Suppressor macrophage (primary cell): ENCODE measurements around the gene NMUR2.

Experiments
- DNase-seq, 4 experiments: peaks; one replicate each; pipeline ENCODE4 v3.0.0-alpha.2; 2020 to 2022
- total RNA-seq, 17 experiments: gene quantifications; one replicate each; lab custom pipeline; 2026; ENCODE audit warnings: mixed read lengths in 6 of 17, inconsistent platforms in 3 of 17; lab: John Stamatoyannopoulos, UW

The NMUR2 gene, protein sequence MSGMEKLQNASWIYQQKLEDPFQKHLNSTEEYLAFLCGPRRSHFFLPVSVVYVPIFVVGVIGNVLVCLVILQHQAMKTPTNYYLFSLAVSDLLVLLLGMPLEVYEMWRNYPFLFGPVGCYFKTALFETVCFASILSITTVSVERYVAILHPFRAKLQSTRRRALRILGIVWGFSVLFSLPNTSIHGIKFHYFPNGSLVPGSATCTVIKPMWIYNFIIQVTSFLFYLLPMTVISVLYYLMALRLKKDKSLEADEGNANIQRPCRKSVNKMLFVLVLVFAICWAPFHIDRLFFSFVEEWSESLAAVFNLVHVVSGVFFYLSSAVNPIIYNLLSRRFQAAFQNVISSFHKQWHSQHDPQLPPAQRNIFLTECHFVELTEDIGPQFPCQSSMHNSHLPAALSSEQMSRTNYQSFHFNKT
- 0 to 1.2 (median 0) reads per million in 17 experiments for total RNA-seq

GRCh38 chr5:152405145-152405544 is at the start of gene NMUR2:
Gene NMUR2 (minus strand): TSS chr5:152405279. CDS start chr5:152405113, 166 bp downstream.
- no peak for DNase-seq

GRCh38 chr5:152443935-152444334 is 38.9 kb upstream of the NMUR2 start:
- DNase-seq = no peak

- DNase-seq = no peak
These were observed 34.7 kb upstream of the NMUR2 start for GRCh38 chr5:152439791-152440190.

DNA sequence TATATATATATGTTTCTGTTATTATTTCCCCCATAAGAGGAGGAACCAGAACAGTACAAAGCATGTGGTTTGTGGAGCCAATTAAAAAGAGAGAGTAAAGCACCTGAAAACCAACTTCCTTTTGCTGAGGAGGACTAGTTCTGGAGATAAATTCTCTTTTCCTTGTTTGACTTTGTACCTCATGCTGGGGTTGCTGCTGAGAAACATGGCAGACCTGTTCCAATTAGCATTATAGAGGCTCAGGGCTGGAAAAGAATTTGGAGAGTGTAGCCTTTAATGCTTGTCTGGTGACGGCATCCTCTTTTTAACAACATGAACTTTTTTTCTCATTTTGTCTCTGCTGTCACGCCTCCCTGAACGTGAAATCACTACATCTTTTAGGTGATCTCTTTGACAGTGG is 32.8 kb upstream of the NMUR2 start:
- DNase-seq = no peak

DNA sequence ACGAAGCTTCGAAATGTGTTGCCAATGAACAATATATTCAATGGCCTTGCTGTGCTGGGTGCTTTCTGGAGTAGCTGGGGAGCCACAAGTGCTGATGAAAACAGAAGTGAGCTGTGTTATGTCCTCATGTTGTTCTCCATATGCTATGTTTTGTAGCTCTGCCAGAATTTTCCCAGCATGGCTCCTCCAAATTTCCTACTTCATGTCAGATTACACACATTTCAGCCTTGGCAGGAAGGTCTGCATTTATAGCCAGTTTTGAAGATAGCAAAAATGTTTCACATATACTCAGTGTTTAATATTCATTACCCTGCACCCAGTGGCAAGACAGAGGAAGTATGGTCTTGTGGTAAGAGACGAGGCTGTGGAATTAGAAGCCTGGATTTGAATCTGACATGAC is 22.6 kb upstream of the NMUR2 start:
- no peak for DNase-seq

GRCh38 chr5:152425083-152425482 is 20.0 kb upstream of the NMUR2 start:
- no peak for DNase-seq

GRCh38 chr5:152424501-152424900 is 19.4 kb upstream of the NMUR2 start:
- DNase-seq = no peak

GRCh38 chr5:152422081-152422480 is 17.0 kb upstream of the NMUR2 start:
- no peak for DNase-seq

DNA sequence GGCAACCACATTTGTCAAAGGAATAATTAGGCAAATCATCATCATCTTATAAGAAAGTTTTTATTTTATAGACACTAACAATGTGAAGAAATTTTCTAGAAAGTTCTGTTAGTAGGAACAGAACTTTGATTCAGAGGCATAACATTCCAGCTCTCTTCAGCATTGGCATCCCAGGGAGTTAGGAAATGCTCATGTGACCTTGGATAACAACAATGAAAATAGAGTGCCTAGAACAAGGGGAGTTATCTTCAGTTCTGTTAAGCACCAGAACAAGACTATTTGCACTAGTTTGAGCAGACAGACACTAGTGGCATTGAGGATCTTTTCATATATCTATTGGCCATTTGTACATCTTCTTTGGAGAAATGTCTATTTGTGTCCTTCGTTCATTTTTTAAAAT is 7.0 kb upstream of the NMUR2 start:
- no peak for DNase-seq

- no peak for DNase-seq
These were observed 1.0 kb upstream of the NMUR2 start for GRCh38 chr5:152406082-152406481.

DNA sequence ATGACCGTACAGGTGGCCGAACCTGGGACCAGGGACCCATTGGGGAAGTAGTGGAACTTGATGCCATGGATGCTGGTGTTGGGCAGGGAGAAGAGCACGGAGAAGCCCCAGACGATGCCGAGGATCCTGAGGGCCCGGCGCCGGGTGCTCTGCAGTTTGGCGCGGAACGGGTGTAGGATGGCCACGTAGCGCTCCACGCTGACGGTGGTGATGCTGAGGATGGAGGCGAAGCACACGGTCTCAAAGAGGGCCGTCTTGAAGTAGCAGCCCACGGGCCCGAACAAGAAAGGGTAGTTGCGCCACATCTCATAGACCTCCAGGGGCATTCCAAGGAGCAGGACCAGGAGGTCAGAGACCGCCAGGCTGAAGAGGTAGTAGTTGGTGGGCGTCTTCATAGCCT is 585 bp downstream of the NMUR2 start:
- DNase-seq = no peak

GRCh38 chr5:152403046-152403445 is 2.0 kb downstream of the NMUR2 start:
- no peak for DNase-seq

- DNase-seq = no peak
These were observed 4.2 kb downstream of the NMUR2 start for GRCh38 chr5:152400846-152401245.

- DNase-seq = no peak
These were observed 7.5 kb downstream of the NMUR2 start for GRCh38 chr5:152397581-152397980.

- DNase-seq = no peak
These were observed 11.6 kb downstream of the NMUR2 start for GRCh38 chr5:152393441-152393840.

DNA sequence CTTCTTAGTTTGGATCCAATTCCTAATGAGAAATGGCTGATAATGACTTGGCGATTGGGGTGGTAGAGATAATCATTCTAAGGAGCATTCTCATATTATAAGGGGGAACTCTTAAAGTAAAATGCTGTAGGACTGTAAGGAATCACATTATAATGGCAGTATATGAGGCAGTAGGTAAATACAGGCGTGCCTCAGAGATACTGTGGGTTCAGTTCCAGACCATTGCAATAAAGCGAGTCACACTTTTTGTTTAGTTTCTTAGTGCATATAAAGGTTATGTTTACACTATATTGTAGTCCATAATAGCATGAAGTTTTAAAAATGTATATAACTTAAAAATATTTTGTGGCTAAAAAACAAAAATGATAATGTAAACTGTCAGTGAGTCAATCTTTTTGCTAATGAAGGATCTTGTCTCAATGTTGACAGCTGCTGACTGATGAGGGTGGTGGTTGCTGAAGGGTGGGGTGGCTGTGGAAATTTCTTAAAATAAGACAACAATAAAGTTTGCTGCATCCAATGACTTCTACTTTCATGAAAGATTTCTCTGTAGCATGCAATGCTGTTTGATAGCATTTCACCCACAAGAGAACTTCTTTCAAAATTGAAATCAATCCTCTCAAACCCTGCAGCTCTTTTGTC is 15.8 kb downstream of the NMUR2 start:
- DNase-seq = no peak

- no peak for DNase-seq
These were observed 16.5 kb downstream of the NMUR2 start for GRCh38 chr5:152388610-152389009.

DNA sequence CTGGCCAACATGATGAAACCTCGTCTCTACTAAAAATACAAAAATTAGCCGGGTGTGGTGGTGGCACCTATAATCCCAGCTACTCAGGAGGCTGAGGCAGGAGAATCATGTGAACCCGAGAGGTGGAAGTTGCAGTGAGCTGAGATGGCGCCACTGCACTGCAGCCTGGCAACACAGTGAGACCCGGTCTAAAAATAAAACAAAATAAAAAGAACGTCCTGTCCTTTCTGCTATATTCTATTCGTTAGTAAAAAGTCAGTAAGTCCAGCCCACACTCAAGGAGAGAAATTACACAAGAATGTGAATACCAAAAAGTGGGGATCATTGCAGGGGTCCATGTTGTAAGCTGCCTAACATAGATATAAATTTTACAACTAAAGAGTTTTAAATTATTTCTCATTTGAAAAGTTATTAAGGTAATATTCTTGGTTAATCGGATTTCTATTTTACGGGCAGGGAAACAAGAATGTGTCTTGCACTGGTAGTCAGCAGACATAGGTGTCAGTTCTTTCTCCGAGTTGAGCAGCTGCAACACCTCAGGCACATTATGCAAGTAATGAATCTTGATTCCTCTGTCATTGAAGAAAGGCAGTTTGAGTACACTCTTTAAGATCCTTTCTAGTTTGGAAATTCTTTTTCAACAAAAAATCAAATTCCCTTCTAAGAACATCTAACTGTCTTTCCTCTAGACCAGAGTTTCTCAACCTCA is 24.5 kb downstream of the NMUR2 start:
- DNase-seq = no peak

GRCh38 chr5:152379331-152379730 is 25.7 kb downstream of the NMUR2 start:
- DNase-seq = no peak

- no peak for DNase-seq
These were observed 26.3 kb downstream of the NMUR2 start for GRCh38 chr5:152378730-152379129.

DNA sequence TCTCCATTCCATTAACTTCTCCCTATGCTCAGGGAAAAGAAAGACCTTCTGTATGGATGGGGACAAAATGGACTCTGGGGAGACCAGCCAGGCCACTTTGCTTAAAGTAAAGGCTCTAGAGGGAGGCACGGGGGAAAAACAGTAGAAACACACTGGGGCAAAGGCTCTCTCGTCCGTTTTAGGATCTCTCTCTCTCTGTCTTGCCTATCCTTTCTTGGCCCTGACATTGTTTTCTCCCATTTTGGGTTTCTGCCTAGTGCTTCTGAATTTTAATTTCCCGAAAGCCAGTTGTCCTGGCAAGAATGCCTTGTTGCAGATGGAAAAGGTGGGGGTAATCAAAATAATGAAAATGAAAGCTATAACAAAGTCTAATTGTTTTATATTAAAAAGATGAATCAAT is 28.2 kb downstream of the NMUR2 start:
- DNase-seq = no peak

- DNase-seq = no peak
These were observed 30.3 kb downstream of the NMUR2 start for GRCh38 chr5:152374711-152375275.

DNA sequence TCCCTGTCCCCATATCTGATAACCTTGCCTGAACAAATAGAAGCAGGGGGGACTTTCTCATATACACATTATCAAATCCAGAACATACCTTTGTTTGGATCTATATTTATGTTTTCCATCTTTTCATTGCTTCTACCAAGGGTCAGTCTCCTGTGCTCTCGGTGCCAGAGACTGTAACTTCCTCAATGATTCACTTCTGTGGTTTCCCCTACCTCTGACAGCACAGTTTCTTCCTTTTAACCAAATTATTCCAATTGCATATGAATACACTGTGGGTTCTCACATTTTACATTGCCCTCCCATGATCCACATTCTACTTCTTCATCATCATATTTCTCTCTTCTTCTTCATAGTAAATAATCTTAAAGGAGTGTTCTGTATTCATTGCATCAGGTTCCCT is 32.2 kb downstream of the NMUR2 start:
- no peak for DNase-seq
